DND-41 (cell line): ENCODE results near the gene GBA3.

Experiments
- ATAC-seq: fragments of 200-7000 bp; cut with Tn5 transposase; 3 replicates; pipeline ENCODE4 v1.9.1; 2021; ENCODE audit warnings: low read depth; ENCODE audit not compliant: insufficient read depth
- DNase-seq: peaks from one replicate; pipeline ENCODE4 v3.0.0-alpha.2; 2020
- H2AFZ ChIP-seq: 2 replicates; pipeline ENCODE4 v1.6.0; 2012; ENCODE audit warnings: low read depth, low read length
- H3K27ac ChIP-seq: 2 replicates; pipeline ENCODE4 v1.5.1; 2012; ENCODE audit warnings: low read length, inconsistent platforms
- H3K27me3 ChIP-seq: fragments of 200-600 bp; sonication (generic); 2 replicates; pipeline ENCODE4 v1.6.0; 2012; ENCODE audit warnings: low read length, mild to moderate bottlenecking, inconsistent platforms; ENCODE audit not compliant: insufficient read depth, poor library complexity
- H3K36me3 ChIP-seq: 2 replicates; pipeline ENCODE4 v1.5.1; 2012; ENCODE audit warnings: low read length, inconsistent platforms; ENCODE audit not compliant: insufficient read depth
- H3K4me1 ChIP-seq: 2 replicates; pipeline ENCODE4 v1.5.1; 2012; ENCODE audit warnings: mild to moderate bottlenecking, low read length; ENCODE audit not compliant: insufficient read depth
- H3K4me2 ChIP-seq: 2 replicates; pipeline ENCODE4 v1.6.0; 2012; ENCODE audit warnings: mild to moderate bottlenecking, moderate library complexity, low read length, inconsistent platforms; ENCODE audit not compliant: insufficient read depth
- H3K4me3 ChIP-seq, 2 experiments: fragments of 200-600 bp in 1 of 2; shearing (Covaris generic) in 1 of 2; 2 replicates each; pipeline ENCODE4 v1.5.1; 2012 to 2016; ENCODE audit warnings: inconsistent platforms in 2 of 2, low read length in 2 of 2, mild to moderate bottlenecking in 2 of 2, low read depth in 1 of 2, moderate library complexity in 1 of 2
- H3K79me2 ChIP-seq: 2 replicates; pipeline ENCODE4 v1.6.0; 2012; ENCODE audit warnings: low read length, inconsistent platforms; ENCODE audit not compliant: insufficient read depth
- H3K9ac ChIP-seq: 2 replicates; pipeline ENCODE4 v1.6.0; 2012; ENCODE audit warnings: low read depth, mild to moderate bottlenecking, inconsistent platforms, low read length, moderate library complexity
- H3K9me3 ChIP-seq: 2 replicates; pipeline ENCODE4 v1.5.1; 2012; ENCODE audit warnings: low read length, moderate library complexity, mild to moderate bottlenecking, inconsistent platforms; ENCODE audit not compliant: insufficient read depth, severe bottlenecking
- H4K20me1 ChIP-seq: 2 replicates; pipeline ENCODE4 v1.6.0; 2012; ENCODE audit warnings: low read length; ENCODE audit not compliant: insufficient read depth
- EZH2 ChIP-seq: IDR thresholded peaks from 3 replicates; pipeline ENCODE4 v1.6.1; 2012; ENCODE audit warnings: borderline replicate concordance, low read depth, mild to moderate bottlenecking, moderate library complexity, low read length, inconsistent platforms; ENCODE audit not compliant: severe bottlenecking
- TF ChIP-seq, protein P1 (sequence below): IDR thresholded peaks from 2 replicates; pipeline ENCODE4 v1.5.1; 2012; ENCODE audit warnings: borderline replicate concordance, low read length, moderate library complexity, mild to moderate bottlenecking; ENCODE audit not compliant: poor library complexity, severe bottlenecking; ENCODE audit errors: extremely low read depth

GBA3 gene

GRCh38 chr4:22720091-22720490 is 27.4 kb downstream of the GBA3 start:
- no peak for DNase-seq
- ATAC-seq, result no peak
- H2AFZ ChIP-seq, result no peak overlapping the region

DNA sequence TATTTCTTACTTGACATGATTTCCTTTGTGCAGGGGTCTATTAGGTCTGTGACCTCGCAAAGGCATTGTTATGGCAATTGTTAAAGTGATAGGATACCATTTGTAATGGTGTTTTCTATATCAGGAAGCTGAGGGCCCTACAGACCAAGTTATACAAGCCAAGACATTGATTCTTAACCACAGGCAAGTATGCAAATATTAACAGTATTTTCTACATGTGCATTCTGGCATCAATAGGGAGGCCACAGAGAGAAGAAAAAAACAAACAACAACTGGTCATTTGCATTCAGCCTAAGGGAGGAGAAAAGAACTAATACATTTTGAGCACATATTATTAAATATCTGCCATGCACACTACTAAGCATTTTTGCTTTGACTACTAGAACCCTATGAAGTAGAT is 28.5 kb downstream of the GBA3 start:
- H3K79me2 ChIP-seq, result no peaks in the 10 kb centered on the region
- no peaks in the 10 kb centered on the region for H3K4me1 ChIP-seq
- no peak overlapping the region for H3K4me3 ChIP-seq
- H3K27me3 ChIP-seq, result no peaks in the 10 kb centered on the region
- H3K9me3 ChIP-seq, result no peaks in the 10 kb centered on the region
- no peak overlapping the region for H3K27ac ChIP-seq
- no peaks in the 10 kb centered on the region for H3K36me3 ChIP-seq
- TF ChIP-seq EZH2, result no peak
- TF ChIP-seq, protein P1, sequence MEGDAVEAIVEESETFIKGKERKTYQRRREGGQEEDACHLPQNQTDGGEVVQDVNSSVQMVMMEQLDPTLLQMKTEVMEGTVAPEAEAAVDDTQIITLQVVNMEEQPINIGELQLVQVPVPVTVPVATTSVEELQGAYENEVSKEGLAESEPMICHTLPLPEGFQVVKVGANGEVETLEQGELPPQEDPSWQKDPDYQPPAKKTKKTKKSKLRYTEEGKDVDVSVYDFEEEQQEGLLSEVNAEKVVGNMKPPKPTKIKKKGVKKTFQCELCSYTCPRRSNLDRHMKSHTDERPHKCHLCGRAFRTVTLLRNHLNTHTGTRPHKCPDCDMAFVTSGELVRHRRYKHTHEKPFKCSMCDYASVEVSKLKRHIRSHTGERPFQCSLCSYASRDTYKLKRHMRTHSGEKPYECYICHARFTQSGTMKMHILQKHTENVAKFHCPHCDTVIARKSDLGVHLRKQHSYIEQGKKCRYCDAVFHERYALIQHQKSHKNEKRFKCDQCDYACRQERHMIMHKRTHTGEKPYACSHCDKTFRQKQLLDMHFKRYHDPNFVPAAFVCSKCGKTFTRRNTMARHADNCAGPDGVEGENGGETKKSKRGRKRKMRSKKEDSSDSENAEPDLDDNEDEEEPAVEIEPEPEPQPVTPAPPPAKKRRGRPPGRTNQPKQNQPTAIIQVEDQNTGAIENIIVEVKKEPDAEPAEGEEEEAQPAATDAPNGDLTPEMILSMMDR, result no peak
- no peak overlapping the region for H2AFZ ChIP-seq
- no peak overlapping the region for H3K9ac ChIP-seq
- no peak for DNase-seq
- H3K4me2 ChIP-seq, result no peak overlapping the region
- H4K20me1 ChIP-seq, result no peaks in the 10 kb centered on the region
- ATAC-seq, result no peak

More at GRCh38 chr4:22720091-22720490, 27.4 kb downstream of the GBA3 start:
- Histone ChIP-seq H3K9me3 (no peaks in the 10 kb centered on the region), H3K4me3 (no peak overlapping the region), H3K36me3 (no peaks in the 10 kb centered on the region), H4K20me1 (no peaks in the 10 kb centered on the region), H3K9ac (no peak overlapping the region), H3K4me1 (no peaks in the 10 kb centered on the region), H3K79me2 (no peaks in the 10 kb centered on the region), H3K27me3 (no peaks in the 10 kb centered on the region), H3K27ac (no peak overlapping the region), H3K4me2 (no peak overlapping the region)
- no peak for TF ChIP-seq EZH2
- TF ChIP-seq, protein P1, result no peak

- no peak overlapping the region for H3K9ac ChIP-seq
- ATAC-seq (no peak), DNase-seq (no peak)
- no peaks in the 10 kb centered on the region for H3K4me1 ChIP-seq
- no peaks in the 10 kb centered on the region for H3K79me2 ChIP-seq
- no peak overlapping the region for H3K4me2 ChIP-seq
- no peak overlapping the region for H2AFZ ChIP-seq
- H4K20me1 ChIP-seq, result no peaks in the 10 kb centered on the region
- no peaks in the 10 kb centered on the region for H3K36me3 ChIP-seq
- no peak overlapping the region for H3K27ac ChIP-seq
- no peak overlapping the region for H3K4me3 ChIP-seq
- no peaks in the 10 kb centered on the region for H3K27me3 ChIP-seq
- no peaks in the 10 kb centered on the region for H3K9me3 ChIP-seq
- TF ChIP-seq, protein P1, result no peak
- TF ChIP-seq EZH2, result no peak
These were observed 37.3 kb downstream of the GBA3 start for GRCh38 chr4:22730021-22730420.

- Histone ChIP-seq H3K4me3 (no peak overlapping the region), H3K4me1 (no peaks in the 10 kb centered on the region), H2AFZ (no peak overlapping the region), H3K36me3 (no peaks in the 10 kb centered on the region), H3K9me3 (no peaks in the 10 kb centered on the region), H3K27ac (no peak overlapping the region), H3K9ac (no peak overlapping the region), H4K20me1 (no peaks in the 10 kb centered on the region), H3K27me3 (no peaks in the 10 kb centered on the region), H3K79me2 (no peaks in the 10 kb centered on the region), H3K4me2 (no peak overlapping the region)
- TF ChIP-seq, protein P1, result no peak
- TF ChIP-seq EZH2, result no peak
- DNase-seq, result no peak
- no peak for ATAC-seq
These were observed 41.1 kb downstream of the GBA3 start for GRCh38 chr4:22733816-22734215.
